Motor neuron (in vitro differentiated cells): ENCODE measurements around the gene CEP76. TPM values are rescaled to one million over a fixed set of nuclear protein-coding genes. Genes with fewer than 3 reads are reported as not detected.

Source experiments
- ATAC-seq, 8 experiments: fragments of 200-7000 bp; cut with Tn5 transposase; replicated peaks in 6 of 8; 2 replicates each; pipeline ENCODE4 v1.8.0; 2021; ENCODE audit warnings: mild to moderate bottlenecking in 8 of 8, moderate library complexity in 8 of 8
- H3K27ac ChIP-seq, 2 donors: fragments of 250-450 bp; sonication (Bioruptor Pico); 2 replicates each; pipeline ENCODE4 v1.9.0; 2021; ENCODE audit warnings: antibody characterized with exemption in 2 of 2, mild to moderate bottlenecking in 2 of 2, moderate library complexity in 1 of 2
- H3K4me1 ChIP-seq, 2 donors: fragments of 250-450 bp; sonication (Bioruptor Pico); replicated peaks in 1 of 2; 2 replicates each; pipeline ENCODE4 v1.6.1; 2021; ENCODE audit warnings: antibody characterized with exemption in 2 of 2, mild to moderate bottlenecking in 2 of 2, moderate library complexity in 1 of 2
- H3K4me3 ChIP-seq, 5 donors: fragments of 250-450 bp; sonication (Bioruptor Pico); 2 replicates each; pipeline ENCODE4 v1.9.0; 2021; ENCODE audit warnings: antibody characterized with exemption in 5 of 5, mild to moderate bottlenecking in 5 of 5, moderate library complexity in 4 of 5
- WGBS, 10 experiments: fragments of 450-650 bp; shearing (Covaris generic); methylation state at CpG; one replicate each; pipeline ENCODE4 v1.0.0; 2022; 5-methylcytosine and 5-hydroxymethylcytosine counted together
- in situ Hi-C, 9 experiments: fragments of 400-800 bp; cut with MboI; loops; one replicate each; pipeline ENCODE4 v1.15.0; 2021; ENCODE audit warnings: low sequenced_read_pairs in 9 of 9, low pct_unique_long_range_greater_than_20kb in 2 of 9; ENCODE audit not compliant: unreplicated experiment in 9 of 9
- total RNA-seq, 8 experiments: library from RNA; unstranded; fragments of 300-600 nt; gene quantifications; 2 replicates each; pipeline versions ENCODE4 v1.2.3 to v1.2.4, GENCODE V29; 2022

The CEP76 gene
- total RNA-seq, 8 experiments from 2014 or later, result 6.8 to 16.0 (median 9.8) TPM

GRCh38 chr18:12699747-12700146 lies 2.8 kb downstream of the CEP76 start:
- Histone ChIP-seq H3K27ac (no peak overlapping the region), H3K4me1 (peaks cover 12 to 20% of the 10 kb centered on the region in 2 donors), H3K4me3 (no peak overlapping the region)
- ATAC-seq, result no peak
- WGBS, 10 experiments, result 67 to 100% (median 94%) methylated on average over 1 to 2 of the region's 2 CpGs
- in situ Hi-C loops, result loop anchor here in 1 of 9 experiments (25.0 kb wide), 1 partner anchor 238 kb away; the partner anchor contains the start of gene SEH1L

- H3K4me1 ChIP-seq, result no peaks in the 10 kb centered on the region
- in situ Hi-C loops, result no loop called here
- peak in 2 of 8 experiments; percentile 47 to 88 for ATAC-seq
- no peak overlapping the region for H3K27ac ChIP-seq
- 0 to 86% (median 48%) methylated on average over 1 to 2 of the region's 2 CpGs; no CpG with 5 or more reads in 2 of the 10 experiments for WGBS, 10 experiments
- no peak overlapping the region for H3K4me3 ChIP-seq
Observed at GRCh38 chr18:12694032-12694431, 8.5 kb downstream of the CEP76 start.

GRCh38 chr18:12692206-12692605 lies 10.3 kb downstream of the CEP76 start:
- ATAC-seq, result no peak
- Histone ChIP-seq H3K4me1 (no peaks in the 10 kb centered on the region), H3K4me3 (no peak overlapping the region), H3K27ac (no peak overlapping the region)
- in situ Hi-C loops, result no loop called here
- 70 to 100% (median 81%) methylated on average over 1 to 7 of the region's 9 CpGs; no CpG with 5 or more reads in 2 of the 10 experiments for WGBS, 10 experiments

GRCh38 chr18:12689256-12689850 lies 13.2 kb downstream of the CEP76 start:
- Histone ChIP-seq H3K4me1 (no peaks in the 10 kb centered on the region), H3K27ac (no peak overlapping the region), H3K4me3 (no peak overlapping the region)
- 71 to 100% (median 93%) methylated on average over 1 to 4 of the region's 4 CpGs; no CpG with 5 or more reads in 1 of the 10 experiments for WGBS, 10 experiments
- in situ Hi-C loops, result no loop called here
- no peak for ATAC-seq

- H3K4me1 ChIP-seq, result no peaks in the 10 kb centered on the region
- no peak overlapping the region for H3K4me3 ChIP-seq
- H3K27ac ChIP-seq, result no peak overlapping the region
- in situ Hi-C loops, result no loop called here
- WGBS, 10 experiments, result 0 to 100% (median 75%) methylated on average over 1 to 3 of the region's 3 CpGs; no CpG with 5 or more reads in 3 of the 10 experiments
- ATAC-seq, result peak in 4 of 8 experiments; percentile 46 to 82 (median 54)
Observed at GRCh38 chr18:12686100-12686499, 16.4 kb downstream of the CEP76 start.

GRCh38 chr18:12679183-12679786 lies 23.2 kb downstream of the CEP76 start:
- no peaks in the 10 kb centered on the region for H3K4me1 ChIP-seq
- peak overlapping the region in 1 of 2 donors; percentile 2 for H3K27ac ChIP-seq
- peak; percentile 30 to 100 (median 62) for ATAC-seq
- 0 to 93% (median 59%) methylated on average over 1 to 7 of the region's 8 CpGs for WGBS, 10 experiments
- in situ Hi-C loops, result no loop called here
- H3K4me3 ChIP-seq, result no peak overlapping the region

- H3K27ac ChIP-seq, result no peak overlapping the region
- ATAC-seq, result no peak
- no peak overlapping the region for H3K4me3 ChIP-seq
- in situ Hi-C loops, result loop anchor here in 6 of 9 experiments (25.0 kb wide), 1 partner anchor 281 kb away; the partner anchor contains the start of gene AFG3L2 (in 6 of the 6)
- H3K4me1 ChIP-seq, result no peaks in the 10 kb centered on the region
- 79 to 100% (median 95%) methylated on average over 1 to 5 of the region's 5 CpGs; no CpG with 5 or more reads in 3 of the 10 experiments for WGBS, 10 experiments
Observed at GRCh38 chr18:12668041-12668440, 34.5 kb downstream of the CEP76 start.

GRCh38 chr18:12659904-12660605 lies 42.5 kb downstream of the CEP76 start:
- no peak for ATAC-seq
- no peak overlapping the region for H3K4me3 ChIP-seq
- WGBS, 10 experiments, result 57 to 88% (median 78%) methylated on average over 3 to 9 of the region's 9 CpGs; no CpG with 5 or more reads in 2 of the 10 experiments
- in situ Hi-C loops, result loop anchor here (10.0 to 25.0 kb wide), 3 partner anchors 255 to 275 kb away; partner anchors contain the start of genes AFG3L2 (in 6 of the 9) and PRELID3A (in 2 of the 9)
- no peak overlapping the region for H3K27ac ChIP-seq
- H3K4me1 ChIP-seq, result peaks cover 10 to 12% of the 10 kb centered on the region in 2 donors

GRCh38 chr18:12658426-12659138 lies 43.9 kb downstream of the CEP76 start:
- 4 to 80% (median 29%) methylated on average over 2 to 18 of the region's 42 CpGs; no CpG with 5 or more reads in 1 of the 10 experiments for WGBS, 10 experiments
- peaks cover 10 to 12% of the 10 kb centered on the region in 2 donors for H3K4me1 ChIP-seq
- peak in 2 of 8 experiments; percentile 11 to 29 for ATAC-seq
- peak overlapping the region; percentile 88 to 89 for H3K27ac ChIP-seq
- in situ Hi-C loops, result loop anchor here (10.0 to 25.0 kb wide), 3 partner anchors 254 to 274 kb away; partner anchors contain the start of genes AFG3L2 (in 6 of the 9) and PRELID3A (in 2 of the 9)
- peak overlapping the region; percentile 69 to 91 (median 82) for H3K4me3 ChIP-seq

- WGBS, 10 experiments, result 0 to 4% (median 0%) methylated on average over 1 to 11 of the region's 112 CpGs; no CpG with 5 or more reads in 7 of the 10 experiments
Observed at GRCh38 chr18:12657684-12658425, 44.7 kb downstream of the CEP76 start, which contains the start of gene SPIRE1. SPIRE1 (minus strand) TSS chr18:12658107; CDS start chr18:12657866, 241 bp downstream.

GRCh38 chr18:12656938-12657683 lies 45.4 kb downstream of the CEP76 start:
- in situ Hi-C loops, result loop anchor here (10.0 to 25.0 kb wide), 3 partner anchors 252 to 272 kb away; partner anchors contain the start of genes AFG3L2 (in 6 of the 9) and PRELID3A (in 2 of the 9)
- peaks cover 20 to 22% of the 10 kb centered on the region in 2 donors for H3K4me1 ChIP-seq
- 0 to 10% (median 0%) methylated on average over 1 to 12 of the region's 89 CpGs; no CpG with 5 or more reads in 3 of the 10 experiments for WGBS, 10 experiments
- peak overlapping the region; percentile 69 to 91 (median 82) for H3K4me3 ChIP-seq
- ATAC-seq, result peak; percentile 50 to 77 (median 58)
- H3K27ac ChIP-seq, result peak overlapping the region; percentile 88 to 89

More at GRCh38 chr18:12657684-12658425, 44.7 kb downstream of the CEP76 start, which contains the start of gene SPIRE1:
- Histone ChIP-seq H3K4me3 (peak within 1 kb of the TSS; percentile 69 to 91 (median 82)), H3K27ac (peak within 1 kb of the TSS; percentile 88 to 89), H3K4me1 (peaks cover 14 to 15% of the 10 kb centered on the region in 2 donors)
- in situ Hi-C loops, result loop anchor here (10.0 to 25.0 kb wide), 3 partner anchors 253 to 273 kb away; partner anchors contain the start of genes AFG3L2 (in 6 of the 9) and PRELID3A (in 2 of the 9)
- peak; percentile 70 to 90 (median 88) for ATAC-seq
